HG03354 (cell line): ENCODE data around the gene MBNL2.

Experiments used
- ATAC-seq: cut with Tn5 transposase; IDR thresholded peaks from one replicate; pipeline ENCODE4 v1.9.1; 2021; ENCODE audit warnings: mild to moderate bottlenecking; ENCODE audit not compliant: unreplicated experiment, poor library complexity, severe bottlenecking

MBNL2 gene

GRCh38 chr13:97249093-97249795 is 27.1 kb downstream of the MBNL2 start:
- ATAC-seq: no peak

- ATAC-seq: no peak
Observed at GRCh38 chr13:97249796-97250495, 27.8 kb downstream of the MBNL2 start.

- no peak for ATAC-seq
Observed at GRCh38 chr13:97250560-97250959, 28.4 kb downstream of the MBNL2 start.

- ATAC-seq: no peak
Observed at GRCh38 chr13:97252735-97253134, 30.6 kb downstream of the MBNL2 start.

- no peak for ATAC-seq
Observed at GRCh38 chr13:97253581-97254293, 31.6 kb downstream of the MBNL2 start.

- ATAC-seq: no peak
Observed at GRCh38 chr13:97254816-97255215, 32.7 kb downstream of the MBNL2 start.

GRCh38 chr13:97255515-97256021 is 33.4 kb downstream of the MBNL2 start:
- no peak for ATAC-seq

GRCh38 chr13:97256343-97256783 is 34.2 kb downstream of the MBNL2 start:
- no peak for ATAC-seq

- no peak for ATAC-seq
Observed at GRCh38 chr13:97257228-97257755, 35.2 kb downstream of the MBNL2 start.

- peak; percentile 79 for ATAC-seq
Observed at GRCh38 chr13:97257800-97258799, 36.0 kb downstream of the MBNL2 start.

GRCh38 chr13:97258801-97259200 is 36.7 kb downstream of the MBNL2 start:
- ATAC-seq: no peak

- no peak for ATAC-seq
Observed at GRCh38 chr13:97259410-97259797, 37.3 kb downstream of the MBNL2 start.

- no peak for ATAC-seq
Observed at GRCh38 chr13:97259798-97260714, 37.9 kb downstream of the MBNL2 start.

- peak; percentile 51 for ATAC-seq
Observed at GRCh38 chr13:97261254-97262005, 39.3 kb downstream of the MBNL2 start.

- no peak for ATAC-seq
Observed at GRCh38 chr13:97262058-97262457, 39.9 kb downstream of the MBNL2 start.

GRCh38 chr13:97263160-97263559 is 41.0 kb downstream of the MBNL2 start:
- ATAC-seq: no peak

- ATAC-seq: no peak
Observed at GRCh38 chr13:97264663-97265062, 42.5 kb downstream of the MBNL2 start.
